ENCODE results near the gene ITPK1. TPM values are rescaled to one million over a fixed set of nuclear protein-coding genes. Genes with fewer than 3 reads are reported as not detected.
"Not testable (repeated sequence)": the region's sequence is repeated elsewhere in the genome, so short reads cannot be mapped to it uniquely, and the experiment has no call there.

The ITPK1 gene
- total and polyA plus RNA-seq, 2 experiments from 2014 or later = 18.7 to 35.0 TPM

DNA sequence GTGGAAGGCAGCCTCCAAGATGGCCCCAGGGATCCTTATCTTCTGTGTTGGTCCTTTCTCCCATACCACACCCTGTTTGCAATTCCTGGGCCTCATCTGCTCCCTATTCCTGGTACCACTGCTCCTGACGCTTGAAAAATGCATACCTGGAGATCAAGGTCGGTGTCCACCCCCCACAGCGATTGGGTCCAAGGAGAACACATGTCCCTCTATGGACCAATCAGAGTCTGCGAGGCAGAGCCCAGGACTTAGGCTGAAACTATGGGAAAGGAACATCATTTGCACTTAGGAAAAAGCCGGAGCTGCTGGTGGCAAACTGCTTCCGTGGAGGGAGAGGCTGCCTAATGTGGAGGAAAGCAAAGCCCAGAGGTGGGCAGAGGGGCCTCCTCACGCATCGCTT is 33.3 kb upstream of the ITPK1 start:
- in situ Hi-C loops (cut with MboI) = no loop called here
- Histone ChIP-seq H3K36me3 (ENCODE audit: low read depth) (no peaks in the 10 kb centered on the region), H3K4me2 (ENCODE audit: unreplicated experiment) (no peak overlapping the region), H3K27me3 (replicated peaks; ENCODE audit: insufficient read depth) (no peaks in the 10 kb centered on the region), H3K9me2 (ENCODE audit: insufficient read depth) (no peaks in the 10 kb centered on the region), H3K27ac (no peak overlapping the region), H3K9ac (no peak overlapping the region), H4K20me1 (ENCODE audit: insufficient read depth) (no peaks in the 10 kb centered on the region), H3K79me2 (ENCODE audit: insufficient read depth) (no peaks in the 10 kb centered on the region), H3K9me3 (ENCODE audit: low read depth) (no peaks in the 10 kb centered on the region), H3F3A (ENCODE audit: insufficient read depth) (no peaks in the 10 kb centered on the region), H2AFZ (no peak overlapping the region), H3K4me1 (ENCODE audit: insufficient read depth) (no peaks in the 10 kb centered on the region), H3K4me3 (no peak overlapping the region)
- no peak for DNase-seq
- 72 to 80% methylated on average over 8 of the region's 8 CpGs for WGBS, 2 experiments (ENCODE audit: low coverage in 1 of 2, low lambda C conversion rate in 2 of 2, missing lambda C conversion rate in 2 of 2)
- no peak for TF ChIP-seq EZH2 (IDR thresholded peaks at IDR 0.05; ENCODE audit: insufficient read depth, poor library complexity, severe bottlenecking)
- no peak for TF ChIP-seq EZH2phosphoT487 (IDR thresholded peaks at IDR 0.05; ENCODE audit: insufficient read depth, low read depth)

DNA sequence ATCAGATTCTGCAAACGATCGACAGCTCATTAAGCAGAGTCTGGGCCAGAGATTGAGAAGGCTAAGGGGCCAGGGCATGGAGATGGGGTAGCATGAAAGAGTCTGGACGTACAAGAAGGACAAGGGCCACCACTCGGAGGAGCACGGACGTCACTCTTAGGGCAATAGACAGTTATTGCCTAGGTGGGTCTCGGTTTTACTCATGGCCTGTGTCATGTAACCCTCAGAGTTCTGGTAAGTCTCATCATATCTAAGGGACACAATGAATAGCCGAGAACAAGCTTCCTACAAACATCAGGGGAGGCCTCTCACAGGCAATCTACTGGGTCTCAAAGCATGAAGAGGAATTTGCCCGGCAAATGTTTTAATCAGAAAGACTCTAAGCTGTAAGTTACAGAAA is 30.4 kb upstream of the ITPK1 start:
- no peaks in the 10 kb centered on the region for H3K36me3 ChIP-seq (ENCODE audit: low read depth)
- H3K79me2 ChIP-seq (ENCODE audit: insufficient read depth) = no peaks in the 10 kb centered on the region
- H3K9ac ChIP-seq = no peak overlapping the region
- no peaks in the 10 kb centered on the region for H3K27me3 ChIP-seq (replicated peaks; ENCODE audit: insufficient read depth)
- H3K4me1 ChIP-seq (ENCODE audit: insufficient read depth) = no peaks in the 10 kb centered on the region
- WGBS, 2 experiments (ENCODE audit: low coverage in 1 of 2, low lambda C conversion rate in 2 of 2, missing lambda C conversion rate in 2 of 2) = 68 to 69% methylated on average over 9 of the region's 9 CpGs
- in situ Hi-C loops (cut with MboI) = no loop called here
- no peaks in the 10 kb centered on the region for H3F3A ChIP-seq (ENCODE audit: insufficient read depth)
- H3K27ac ChIP-seq = no peak overlapping the region
- DNase-seq = no peak
- H3K4me2 ChIP-seq (ENCODE audit: unreplicated experiment) = no peak overlapping the region
- H3K4me3 ChIP-seq = no peak overlapping the region
- H2AFZ ChIP-seq = no peak overlapping the region
- H3K9me3 ChIP-seq (ENCODE audit: low read depth) = no peaks in the 10 kb centered on the region
- H4K20me1 ChIP-seq (ENCODE audit: insufficient read depth) = no peaks in the 10 kb centered on the region
- H3K9me2 ChIP-seq (ENCODE audit: insufficient read depth) = no peaks in the 10 kb centered on the region
- TF ChIP-seq EZH2phosphoT487 (IDR thresholded peaks at IDR 0.05; ENCODE audit: insufficient read depth, low read depth) = no peak
- no peak for TF ChIP-seq EZH2 (IDR thresholded peaks at IDR 0.05; ENCODE audit: insufficient read depth, poor library complexity, severe bottlenecking)

GRCh38 chr14:93142854-93143652 is 27.3 kb upstream of the ITPK1 start:
- H3K27me3 ChIP-seq (replicated peaks; ENCODE audit: insufficient read depth) = no peaks in the 10 kb centered on the region
- no peaks in the 10 kb centered on the region for H3K36me3 ChIP-seq (ENCODE audit: low read depth)
- no peak overlapping the region for H3K4me2 ChIP-seq (ENCODE audit: unreplicated experiment)
- H3K27ac ChIP-seq = no peak overlapping the region
- H3K9me3 ChIP-seq (ENCODE audit: low read depth) = no peaks in the 10 kb centered on the region
- no peak for DNase-seq
- in situ Hi-C loops (cut with MboI) = no loop called here
- H4K20me1 ChIP-seq (ENCODE audit: insufficient read depth) = no peaks in the 10 kb centered on the region
- 69 to 73% methylated on average over 12 to 13 of the region's 13 CpGs for WGBS, 2 experiments (ENCODE audit: low coverage in 1 of 2, low lambda C conversion rate in 2 of 2, missing lambda C conversion rate in 2 of 2)
- no peak overlapping the region for H3K4me3 ChIP-seq
- H3K9ac ChIP-seq = no peak overlapping the region
- H3K9me2 ChIP-seq (ENCODE audit: insufficient read depth) = no peaks in the 10 kb centered on the region
- no peaks in the 10 kb centered on the region for H3F3A ChIP-seq (ENCODE audit: insufficient read depth)
- TF ChIP-seq EZH2phosphoT487 (IDR thresholded peaks at IDR 0.05; ENCODE audit: insufficient read depth, low read depth) = no peak
- no peak for TF ChIP-seq EZH2 (IDR thresholded peaks at IDR 0.05; ENCODE audit: insufficient read depth, poor library complexity, severe bottlenecking)
- no peaks in the 10 kb centered on the region for H3K4me1 ChIP-seq (ENCODE audit: insufficient read depth)
- H2AFZ ChIP-seq = no peak overlapping the region
- H3K79me2 ChIP-seq (ENCODE audit: insufficient read depth) = no peaks in the 10 kb centered on the region

GRCh38 chr14:93137864-93138263 is 22.1 kb upstream of the ITPK1 start:
- in situ Hi-C loops (cut with MboI) = loop anchor here (10.0 kb wide), 1 partner anchor 183 kb away; no protein-coding TSS in a partner anchor

GRCh38 chr14:93136508-93136907 is 20.8 kb upstream of the ITPK1 start:
- H4K20me1 ChIP-seq (ENCODE audit: insufficient read depth); DNase-seq; H3K4me1 ChIP-seq (ENCODE audit: insufficient read depth); H3K9me3 ChIP-seq (ENCODE audit: low read depth); H3K79me2 ChIP-seq (ENCODE audit: insufficient read depth); H3K4me2 ChIP-seq (ENCODE audit: unreplicated experiment); H3K27me3 ChIP-seq (replicated peaks; ENCODE audit: insufficient read depth); H3K9ac ChIP-seq; H3K36me3 ChIP-seq (ENCODE audit: low read depth); H3K4me3 ChIP-seq; H3K9me2 ChIP-seq (ENCODE audit: insufficient read depth); H3K27ac ChIP-seq; H3F3A ChIP-seq (ENCODE audit: insufficient read depth); H2AFZ ChIP-seq: not testable (repeated sequence)
- in situ Hi-C loops (cut with MboI) = loop anchor here (10.0 kb wide), 1 partner anchor 182 kb away; no protein-coding TSS in a partner anchor
- 80 to 84% methylated on average over 13 of the region's 13 CpGs for WGBS, 2 experiments (ENCODE audit: low coverage in 1 of 2, low lambda C conversion rate in 2 of 2, missing lambda C conversion rate in 2 of 2)

More at GRCh38 chr14:93137864-93138263, 22.1 kb upstream of the ITPK1 start:
- 16 to 37% methylated on average over 11 to 17 of the region's 17 CpGs for WGBS, 2 experiments (ENCODE audit: low coverage in 1 of 2, low lambda C conversion rate in 2 of 2, missing lambda C conversion rate in 2 of 2)
- no peak overlapping the region for H3K9ac ChIP-seq
- no peak overlapping the region for H2AFZ ChIP-seq
- H3K27me3 ChIP-seq (replicated peaks; ENCODE audit: insufficient read depth) = no peaks in the 10 kb centered on the region
- H3K9me3 ChIP-seq (ENCODE audit: low read depth) = no peaks in the 10 kb centered on the region
- no peaks in the 10 kb centered on the region for H3K4me1 ChIP-seq (ENCODE audit: insufficient read depth)
- peak; percentile 38 for DNase-seq
- no peaks in the 10 kb centered on the region for H4K20me1 ChIP-seq (ENCODE audit: insufficient read depth)
- no peaks in the 10 kb centered on the region for H3K36me3 ChIP-seq (ENCODE audit: low read depth)
- no peaks in the 10 kb centered on the region for H3K9me2 ChIP-seq (ENCODE audit: insufficient read depth)
- no peak for TF ChIP-seq EZH2phosphoT487 (IDR thresholded peaks at IDR 0.05; ENCODE audit: insufficient read depth, low read depth)
- TF ChIP-seq EZH2 (IDR thresholded peaks at IDR 0.05; ENCODE audit: insufficient read depth, poor library complexity, severe bottlenecking) = no peak
- no peak overlapping the region for H3K27ac ChIP-seq
- H3K4me2 ChIP-seq (ENCODE audit: unreplicated experiment) = no peak overlapping the region
- peaks cover 2% of the 10 kb centered on the region; the same call in 1 of the 2 replicates for H3F3A ChIP-seq (ENCODE audit: insufficient read depth)
- no peaks in the 10 kb centered on the region for H3K79me2 ChIP-seq (ENCODE audit: insufficient read depth)
- H3K4me3 ChIP-seq = no peak overlapping the region

All from GM23248 (cell line).